Prostate gland (tissue), 2 donors: ENCODE data around the gene CDC16.

Source experiments
- CTCF ChIP-seq, 4 experiments: fragments of 200-600 bp in 2 of 4; fragments of 450-650 bp in 2 of 4; sonication (generic) in 2 of 4; IDR thresholded peaks; 1 replicate in 3 of 4; 2 replicates in 1 of 4; pipeline ENCODE4 v1.5.1; 2016 to 2019; ENCODE audit warnings: antibody characterized with exemption in 4 of 4, mild to moderate bottlenecking in 2 of 4, moderate library complexity in 2 of 4
- POLR2AphosphoS5 ChIP-seq: sonication (generic); formaldehyde crosslinking; IDR thresholded peaks from one replicate; pipeline ENCODE4 v1.6.1; 2017; ENCODE audit warnings: antibody characterized with exemption

- TF ChIP-seq CTCF (IDR thresholded peaks at IDR 0.05) (no peak), POLR2AphosphoS5 (no peak)
Measured at GRCh38 chr13:114219392-114219791, 15.3 kb upstream of the CDC16 start.
